GM12875 (cell line): ENCODE data around the gene EPHA1.
"Not testable (repeated sequence)": the region's sequence is repeated elsewhere in the genome, so short reads cannot be mapped to it uniquely, and the experiment has no call there.

Experiments
- H3K4me3 ChIP-seq: one replicate; pipeline ENCODE4 v1.5.1; 2011; ENCODE audit warnings: low read depth, low read length, control low read depth
- CTCF ChIP-seq: IDR thresholded peaks from 2 replicates; pipeline ENCODE4 v1.5.1; 2011; ENCODE audit warnings: low read depth, mild to moderate bottlenecking, control low read depth, inconsistent platforms, low read length, moderate library complexity, borderline replicate concordance; ENCODE audit not compliant: insufficient read depth

Gene EPHA1

GRCh38 chr7:143433759-143434158 is 25.1 kb upstream of the EPHA1 start:
- TF ChIP-seq CTCF: no peak
- H3K4me3 ChIP-seq: no peak overlapping the region

GRCh38 chr7:143431109-143431508 is 22.5 kb upstream of the EPHA1 start:
- TF ChIP-seq CTCF: no peak
- no peak overlapping the region for H3K4me3 ChIP-seq

GRCh38 chr7:143429770-143430698 is 21.4 kb upstream of the EPHA1 start:
- no peak overlapping the region for H3K4me3 ChIP-seq
- TF ChIP-seq CTCF: no peak

- H3K4me3 ChIP-seq: no peak overlapping the region
- no peak for TF ChIP-seq CTCF
Measured at GRCh38 chr7:143426479-143427142, 18.0 kb upstream of the EPHA1 start.

GRCh38 chr7:143424476-143424875 is 15.8 kb upstream of the EPHA1 start:
- not testable (repeated sequence) for H3K4me3 ChIP-seq

- TF ChIP-seq CTCF: no peak
Measured at GRCh38 chr7:143422033-143422432, 13.4 kb upstream of the EPHA1 start.

GRCh38 chr7:143420624-143421023 is 12.0 kb upstream of the EPHA1 start:
- H3K4me3 ChIP-seq: not testable (repeated sequence)

More at GRCh38 chr7:143422033-143422432, 13.4 kb upstream of the EPHA1 start:
- no peak overlapping the region for H3K4me3 ChIP-seq

- no peak for TF ChIP-seq CTCF
- no peak overlapping the region for H3K4me3 ChIP-seq
Measured at GRCh38 chr7:143419880-143420279, 11.2 kb upstream of the EPHA1 start.
